ENCODE data around the gene LRRC61.

DNA sequence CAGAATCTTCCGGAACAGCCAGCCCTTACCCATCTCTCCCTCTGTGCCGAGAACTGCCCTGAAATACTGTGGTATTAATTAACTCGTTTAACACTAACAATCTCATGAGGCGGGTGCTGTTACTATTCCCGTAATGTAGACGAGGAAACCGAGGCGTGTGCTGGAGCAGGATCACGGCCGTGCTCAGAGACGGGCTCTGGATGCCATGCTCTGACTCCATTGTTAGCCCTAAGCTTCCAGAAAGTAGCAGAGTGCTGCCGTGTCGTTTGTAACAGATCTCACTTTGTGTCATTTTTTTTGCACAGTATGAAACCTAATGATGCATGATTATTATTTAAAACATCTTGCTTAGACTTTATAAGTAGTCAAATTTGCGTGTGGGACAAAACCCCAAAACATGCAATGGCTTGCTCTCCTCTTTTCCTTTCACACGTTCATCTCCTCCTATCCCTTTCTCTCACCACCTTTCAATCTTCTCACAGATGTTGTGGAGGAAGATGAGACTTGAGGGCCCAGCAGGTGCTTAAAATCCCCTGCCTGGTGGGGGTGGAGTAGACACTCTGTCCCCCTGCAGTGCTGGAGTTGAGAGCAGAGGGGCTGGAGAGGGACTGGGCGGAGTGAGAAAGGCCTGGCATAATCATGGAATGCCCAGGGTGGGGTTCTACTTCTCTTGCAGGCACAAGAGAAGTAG lies 672 bp downstream of the LRRC61 start:
- TF ChIP-seq, protein P1, sequence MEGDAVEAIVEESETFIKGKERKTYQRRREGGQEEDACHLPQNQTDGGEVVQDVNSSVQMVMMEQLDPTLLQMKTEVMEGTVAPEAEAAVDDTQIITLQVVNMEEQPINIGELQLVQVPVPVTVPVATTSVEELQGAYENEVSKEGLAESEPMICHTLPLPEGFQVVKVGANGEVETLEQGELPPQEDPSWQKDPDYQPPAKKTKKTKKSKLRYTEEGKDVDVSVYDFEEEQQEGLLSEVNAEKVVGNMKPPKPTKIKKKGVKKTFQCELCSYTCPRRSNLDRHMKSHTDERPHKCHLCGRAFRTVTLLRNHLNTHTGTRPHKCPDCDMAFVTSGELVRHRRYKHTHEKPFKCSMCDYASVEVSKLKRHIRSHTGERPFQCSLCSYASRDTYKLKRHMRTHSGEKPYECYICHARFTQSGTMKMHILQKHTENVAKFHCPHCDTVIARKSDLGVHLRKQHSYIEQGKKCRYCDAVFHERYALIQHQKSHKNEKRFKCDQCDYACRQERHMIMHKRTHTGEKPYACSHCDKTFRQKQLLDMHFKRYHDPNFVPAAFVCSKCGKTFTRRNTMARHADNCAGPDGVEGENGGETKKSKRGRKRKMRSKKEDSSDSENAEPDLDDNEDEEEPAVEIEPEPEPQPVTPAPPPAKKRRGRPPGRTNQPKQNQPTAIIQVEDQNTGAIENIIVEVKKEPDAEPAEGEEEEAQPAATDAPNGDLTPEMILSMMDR (IDR thresholded peaks at IDR 0.05) = no peak
- no peak for TF ChIP-seq POLR2A (IDR thresholded peaks at IDR 0.05)
